ENCODE results near the gene ITPRID1. TPM values are rescaled to one million over a fixed set of nuclear protein-coding genes. Genes with fewer than 3 reads are reported as not detected.

The ITPRID1 gene
- polyA plus RNA-seq, 3 donors = not detected

GRCh38 chr7:31487476-31487875, 26.4 kb upstream of the ITPRID1 start:
- no peaks in the 10 kb centered on the region for H4K20me1 ChIP-seq (ENCODE audit: insufficient read depth, low read length)
- Mint-ChIP-seq H3K27me3 (ENCODE audit: low read depth in 3 of 3) (peaks cover 2 to 5% (median 2%) of the 10 kb centered on the region in 3 donors), H3K27ac (no peak overlapping the region), H3K4me3 (no peak overlapping the region), H3K4me1 (no peaks in the 10 kb centered on the region), H3K9me3 (peaks cover 0 to 2% (median 0%) of the 10 kb centered on the region in 7 donors), H3K36me3 (no peaks in the 10 kb centered on the region)
- DNase-seq = no peak
- H3K79me2 ChIP-seq (ENCODE audit: insufficient read depth, low read length) = no peaks in the 10 kb centered on the region
- no peak overlapping the region for H3K4me2 ChIP-seq (replicated peaks; ENCODE audit: extremely low read depth, low read length, poor library complexity, severe bottlenecking)
- no CpG with 5 or more reads among the region's 1 CpG for WGBS (ENCODE audit: insufficient coverage)
- no peak overlapping the region for H3K27ac ChIP-seq (ENCODE audit: low read depth in 1 of 2, low read length in 2 of 2)
- no peaks in the 10 kb centered on the region for H3K9me3 ChIP-seq (replicated peaks in 1 of 2; ENCODE audit: control insufficient read depth in 1 of 2, insufficient read depth in 1 of 2, low read length in 2 of 2)
- no peaks in the 10 kb centered on the region for H3K36me3 ChIP-seq (replicated peaks in 1 of 2; ENCODE audit: control insufficient read depth in 1 of 2, insufficient read depth in 2 of 2, low read length in 2 of 2)
- intact Hi-C loops (cut with micrococcal nuclease) = loop anchor here in 1 of 2 donors (5.0 kb wide), 1 partner anchor 45 kb away; no protein-coding TSS in a partner anchor
- no peaks in the 10 kb centered on the region for H3K4me1 ChIP-seq (ENCODE audit: control insufficient read depth in 1 of 2, insufficient read depth in 2 of 2, low read length in 2 of 2)
- no peak overlapping the region for H3K4me3 ChIP-seq (replicated peaks in 1 of 3; ENCODE audit: low read depth in 2 of 3, low read length in 3 of 3)
- H3K27me3 ChIP-seq (ENCODE audit: control insufficient read depth in 2 of 2, insufficient read depth in 2 of 2, low read length in 2 of 2) = no peaks in the 10 kb centered on the region
- no peak overlapping the region for H3K9ac ChIP-seq (ENCODE audit: insufficient read depth, low read length, poor library complexity, severe bottlenecking)
- H2AFZ ChIP-seq (ENCODE audit: insufficient read depth, low read depth, low read length, poor library complexity, severe bottlenecking) = no peak overlapping the region
- no peak for TF ChIP-seq CTCF (IDR thresholded peaks at IDR 0.05)

GRCh38 chr7:31488562-31489203, 25.2 kb upstream of the ITPRID1 start:
- Mint-ChIP-seq H3K4me3 (no peak overlapping the region), H3K36me3 (no peaks in the 10 kb centered on the region), H3K27me3 (ENCODE audit: low read depth in 3 of 3) (peaks cover 2 to 5% (median 2%) of the 10 kb centered on the region in 3 donors), H3K9me3 (peaks cover 0 to 2% (median 0%) of the 10 kb centered on the region in 7 donors), H3K27ac (no peak overlapping the region), H3K4me1 (peaks cover 4% of the 10 kb centered on the region)
- Histone ChIP-seq H3K9me3 (replicated peaks in 1 of 2; ENCODE audit: control insufficient read depth in 1 of 2, insufficient read depth in 1 of 2, low read length in 2 of 2) (no peaks in the 10 kb centered on the region), H3K27me3 (ENCODE audit: control insufficient read depth in 2 of 2, insufficient read depth in 2 of 2, low read length in 2 of 2) (no peaks in the 10 kb centered on the region), H4K20me1 (ENCODE audit: insufficient read depth, low read length) (no peaks in the 10 kb centered on the region), H3K4me2 (replicated peaks; ENCODE audit: extremely low read depth, low read length, poor library complexity, severe bottlenecking) (no peak overlapping the region), H3K4me1 (ENCODE audit: control insufficient read depth in 1 of 2, insufficient read depth in 2 of 2, low read length in 2 of 2) (peaks cover 0 to 3% of the 10 kb centered on the region in 2 donors), H3K79me2 (ENCODE audit: insufficient read depth, low read length) (no peaks in the 10 kb centered on the region), H3K36me3 (replicated peaks in 1 of 2; ENCODE audit: control insufficient read depth in 1 of 2, insufficient read depth in 2 of 2, low read length in 2 of 2) (no peaks in the 10 kb centered on the region), H3K27ac (ENCODE audit: low read depth in 1 of 2, low read length in 2 of 2) (no peak overlapping the region), H3K9ac (ENCODE audit: insufficient read depth, low read length, poor library complexity, severe bottlenecking) (no peak overlapping the region), H3K4me3 (replicated peaks in 1 of 3; ENCODE audit: low read depth in 2 of 3, low read length in 3 of 3) (no peak overlapping the region), H2AFZ (ENCODE audit: insufficient read depth, low read depth, low read length, poor library complexity, severe bottlenecking) (no peak overlapping the region)
- peak; percentile 3 to 41 (median 31) for DNase-seq
- intact Hi-C loops (cut with micrococcal nuclease) = loop anchor here in 1 of 2 donors (5.0 kb wide), 1 partner anchor 46 kb away; no protein-coding TSS in a partner anchor
- TF ChIP-seq CTCF (IDR thresholded peaks at IDR 0.05) = peak; percentile 81
- 28% methylated on average over 11 of the region's 15 CpGs for WGBS (ENCODE audit: insufficient coverage)
